KG1 (cell line): Measurements from ENCODE around the gene TXNDC2.
A peak's percentile ranks its signal among the peaks of the same experiment; 100 is the strongest.
"Not testable (repeated sequence)": the region's sequence is repeated elsewhere in the genome, so short reads cannot be mapped to it uniquely, and the experiment has no call there.

ENCODE experiments used
- DNase-seq: peaks from one replicate; lab custom pipeline; 2025; lab: John Stamatoyannopoulos, UW

Gene TXNDC2

DNA sequence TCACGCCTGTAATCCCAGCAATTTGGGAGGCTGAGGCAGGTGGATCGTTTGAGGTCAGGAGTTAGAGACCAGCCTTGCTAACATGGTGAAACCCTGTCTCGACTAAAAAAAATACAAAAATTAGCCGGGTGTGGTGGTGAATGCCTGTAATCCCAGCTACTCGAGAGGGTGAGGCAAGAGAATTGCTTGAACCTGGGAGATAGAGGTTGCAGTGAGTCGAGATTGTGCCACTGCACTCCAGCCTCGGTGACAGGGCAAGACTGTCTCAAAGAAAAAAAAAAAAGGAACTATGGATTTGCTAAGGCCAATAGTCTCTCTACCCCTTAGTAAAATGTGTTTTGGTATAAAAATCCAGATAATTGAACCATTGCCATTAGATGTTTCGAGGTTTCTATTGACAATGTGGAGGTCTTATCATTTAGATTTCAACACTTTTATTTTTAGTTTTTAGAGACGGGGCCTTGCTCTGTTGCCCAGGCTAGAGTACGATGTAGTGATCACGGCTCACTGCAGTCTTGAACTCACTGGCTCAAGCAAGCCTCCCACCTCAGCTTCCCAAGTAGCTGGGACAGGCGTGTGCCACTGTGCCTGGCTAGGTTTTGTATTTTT is 1.1 kb upstream of the TXNDC2 start:
- DNase-seq = no peak

DNA sequence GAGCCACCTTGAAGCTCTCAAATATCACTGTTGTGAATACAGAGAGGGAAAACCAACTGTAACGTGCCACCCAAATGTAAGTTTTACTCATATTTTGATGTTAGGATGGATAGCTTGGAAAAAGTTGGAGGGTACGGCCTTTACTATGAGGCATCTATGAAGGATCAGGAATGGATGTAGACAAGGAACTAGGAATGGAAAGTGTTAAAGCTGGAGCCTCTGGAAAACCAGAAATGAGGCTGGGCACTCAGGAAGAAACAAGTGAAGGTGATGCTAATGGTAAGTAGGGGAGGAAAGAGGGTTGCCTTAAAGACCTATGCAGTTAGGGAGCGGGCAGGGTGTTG is 204 bp downstream of the TXNDC2 start:
- no peak for DNase-seq

DNA sequence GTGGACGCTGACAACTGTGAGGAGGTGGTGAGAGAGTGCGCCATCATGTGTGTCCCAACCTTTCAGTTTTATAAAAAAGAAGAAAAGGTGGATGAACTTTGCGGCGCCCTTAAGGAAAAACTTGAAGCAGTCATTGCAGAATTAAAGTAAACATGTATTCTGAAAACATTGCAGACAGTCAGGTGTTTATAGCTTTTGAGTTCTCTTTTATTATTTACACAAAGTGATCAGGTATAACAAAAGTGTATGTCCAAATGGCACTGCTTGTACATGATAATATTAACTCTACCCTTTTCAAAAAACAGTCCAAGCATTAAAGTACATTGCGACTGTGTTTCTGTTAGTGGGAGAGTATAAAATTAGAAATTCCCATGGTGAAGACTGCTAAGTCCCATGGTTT is 2.2 kb downstream of the TXNDC2 start:
- DNase-seq = no peak

DNA sequence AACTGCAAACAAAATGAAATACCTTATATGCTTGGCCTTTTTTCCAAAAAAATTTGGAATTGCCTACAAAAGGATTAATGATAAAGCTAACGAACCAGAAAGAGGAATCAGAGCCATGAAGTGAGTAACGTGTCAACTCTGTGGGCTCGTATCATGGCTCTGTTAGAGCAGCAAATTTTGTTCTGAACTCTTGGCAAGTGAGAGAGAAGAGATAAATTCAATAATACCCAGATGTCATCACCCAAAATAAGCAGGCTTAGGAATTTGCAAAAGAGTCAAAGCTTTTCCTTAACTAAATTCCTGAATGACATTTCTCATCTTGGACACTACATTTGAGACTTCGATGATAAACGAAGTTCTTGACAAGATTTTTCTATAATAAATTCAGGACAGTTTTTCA is 4.4 kb downstream of the TXNDC2 start:
- no peak for DNase-seq

DNA sequence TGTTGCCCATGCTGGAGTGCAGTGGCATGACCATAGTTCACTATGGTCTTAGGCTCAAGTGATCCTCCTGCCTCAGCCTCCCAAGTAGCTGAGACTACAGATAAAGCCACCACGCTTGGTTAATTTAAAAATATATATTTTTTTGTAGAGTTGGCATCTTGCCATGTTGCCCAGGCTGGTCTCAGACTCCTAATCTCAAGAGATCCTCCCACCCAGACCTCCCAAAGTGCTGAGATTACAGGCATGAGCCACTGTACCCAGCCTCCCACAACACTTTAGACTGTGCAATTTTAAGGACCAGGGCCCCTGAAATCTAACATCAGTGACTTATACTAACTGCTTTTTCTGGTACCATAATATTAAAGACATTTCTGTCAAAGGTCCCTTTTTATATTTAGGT is 5.2 kb downstream of the TXNDC2 start:
- DNase-seq = no peak

DNA sequence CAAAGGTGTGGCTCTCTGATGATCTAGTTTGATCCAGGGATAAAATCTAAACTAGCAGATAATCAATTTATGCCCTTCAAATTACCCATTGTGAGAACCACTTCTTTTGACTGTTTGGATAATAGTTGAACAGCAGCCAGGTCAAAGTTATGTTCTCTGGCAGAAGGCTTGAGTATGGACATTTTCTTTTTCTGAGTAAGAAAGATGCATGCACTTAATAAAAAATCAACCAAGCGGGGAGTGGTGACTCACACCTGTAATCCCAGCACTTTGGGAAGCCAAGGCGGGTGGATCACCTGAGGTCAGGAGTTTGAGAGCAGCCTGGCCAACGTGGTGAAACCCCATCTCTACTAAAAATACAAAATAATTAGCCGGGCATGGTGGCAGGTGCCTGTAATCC is 5.7 kb downstream of the TXNDC2 start:
- DNase-seq = not testable (repeated sequence)

DNA sequence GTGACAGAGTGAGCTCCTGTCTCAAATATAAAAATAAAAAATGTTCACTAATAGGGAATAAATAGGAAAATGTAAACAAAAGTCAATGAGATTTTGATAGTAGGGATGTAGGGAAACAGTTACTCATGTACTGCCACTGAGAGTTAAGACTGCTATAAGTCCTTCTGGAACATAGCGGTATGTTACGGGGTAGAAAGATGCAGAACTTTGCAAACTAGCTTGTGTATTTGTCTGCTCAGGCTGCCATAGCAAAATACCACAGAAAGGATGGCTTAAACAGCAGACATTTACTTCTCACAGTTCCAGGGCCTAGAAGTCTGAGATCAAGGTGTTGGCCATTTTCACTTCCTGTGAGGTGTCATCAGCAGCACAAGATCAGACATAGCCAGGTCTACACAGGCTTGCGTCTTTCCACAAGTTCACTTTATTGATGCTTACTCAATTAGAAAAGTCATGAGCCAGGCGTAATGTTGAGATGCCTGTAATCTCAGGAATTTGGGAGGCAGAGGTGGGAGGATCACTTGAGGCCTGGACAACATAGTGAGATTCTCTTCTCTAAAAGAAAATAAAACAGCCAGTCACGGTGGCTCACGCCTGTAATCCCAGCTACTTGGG is 8.8 kb downstream of the TXNDC2 start:
- no peak for DNase-seq

DNA sequence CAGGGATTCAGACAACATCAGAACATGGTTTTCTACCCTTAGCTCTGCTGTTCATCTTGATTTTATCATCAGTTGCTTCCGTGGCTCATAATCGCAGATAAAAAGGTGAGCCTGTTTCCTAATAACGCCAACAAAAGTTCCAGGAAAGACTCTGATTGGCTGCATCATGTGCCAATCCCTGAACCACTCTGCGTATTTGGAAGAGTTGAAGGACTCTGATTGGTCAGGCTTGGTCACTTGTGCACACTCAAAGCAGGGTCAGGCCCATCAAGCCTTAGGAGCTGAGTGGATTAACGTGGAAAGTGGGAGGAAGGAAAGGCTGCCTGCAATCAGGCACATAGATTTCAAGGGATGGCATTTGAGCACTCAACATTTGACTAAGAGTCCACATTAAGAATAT is 11.4 kb downstream of the TXNDC2 start:
- no peak for DNase-seq

DNA sequence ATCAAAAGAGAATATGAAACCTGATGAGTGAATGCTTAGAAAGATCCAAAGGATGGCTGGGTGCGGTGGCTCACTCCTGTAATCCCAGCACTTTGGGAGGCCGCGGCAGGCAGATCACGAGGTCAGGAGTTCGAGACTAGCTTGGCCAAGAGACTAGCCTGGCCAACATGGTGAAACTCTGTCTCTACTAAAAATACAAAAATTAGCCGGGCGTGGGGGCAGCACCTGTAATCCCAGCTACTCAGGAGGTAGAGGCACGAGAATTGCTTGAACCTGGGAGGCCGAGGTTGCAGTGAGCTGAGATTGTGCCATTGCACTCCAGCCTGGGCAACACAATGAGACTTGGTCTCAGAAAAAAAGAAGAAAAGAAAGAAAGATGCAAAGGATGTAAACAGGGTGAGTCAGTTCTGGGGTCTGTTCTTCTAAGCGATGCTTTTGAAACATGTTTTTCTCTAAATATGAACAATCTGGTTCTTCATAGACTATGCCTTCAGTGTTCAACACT is 12.1 kb downstream of the TXNDC2 start:
- not testable (repeated sequence) for DNase-seq

DNA sequence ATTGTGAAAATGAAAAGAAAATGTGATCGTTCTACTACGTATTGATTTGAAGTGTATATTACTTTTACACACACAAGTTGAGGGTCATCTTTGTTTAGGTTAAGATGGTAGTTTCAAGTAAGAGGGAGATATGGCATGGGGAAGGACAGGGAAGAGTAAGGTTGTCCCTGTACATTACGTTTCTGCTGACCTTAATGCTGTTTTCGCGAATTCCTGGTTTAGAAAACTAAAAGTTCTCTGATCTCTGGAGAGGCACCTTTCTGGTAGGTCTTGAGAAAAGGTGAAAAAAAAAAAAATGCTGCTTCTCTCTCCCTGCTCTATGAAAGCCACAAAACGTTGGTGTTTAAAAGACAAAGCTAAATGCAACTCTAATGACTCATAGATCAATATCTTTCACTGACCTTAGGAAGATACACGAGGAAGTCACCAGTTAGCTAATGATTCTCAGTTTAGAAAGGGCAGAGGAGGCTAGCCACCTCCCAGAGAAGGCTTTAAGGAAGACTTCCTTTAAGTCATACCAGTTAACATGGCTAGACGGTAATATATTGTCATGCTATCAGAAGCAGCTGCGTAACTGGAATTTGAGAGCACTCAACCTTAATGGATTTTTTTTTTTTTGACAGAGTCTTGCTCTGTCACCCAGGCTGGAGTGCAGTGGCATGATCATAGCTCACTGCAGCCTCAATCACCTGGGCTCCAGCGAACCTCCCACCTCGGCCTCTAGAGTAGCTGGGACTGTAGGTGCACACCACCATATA is 13.2 kb downstream of the TXNDC2 start:
- DNase-seq = peak; percentile 19

DNA sequence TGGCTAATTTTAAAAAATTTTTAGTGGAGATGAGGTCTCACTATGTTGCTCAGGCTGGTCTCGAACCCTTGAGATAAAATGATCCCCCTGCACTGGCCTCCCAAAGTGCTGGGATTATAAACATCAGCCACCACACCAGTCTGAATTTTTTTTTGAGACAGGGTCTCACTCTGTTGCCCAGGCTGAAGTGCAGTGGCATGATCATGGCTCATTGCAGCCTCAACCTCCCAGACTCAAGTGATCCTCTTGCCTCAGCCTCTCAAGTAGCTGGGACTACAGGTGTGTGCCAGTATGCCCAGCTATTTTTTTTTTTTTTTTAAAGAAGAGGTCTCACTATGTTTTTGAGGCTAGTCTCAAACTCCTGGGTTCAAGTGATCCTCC is 13.8 kb downstream of the TXNDC2 start:
- DNase-seq = not testable (repeated sequence)

DNA sequence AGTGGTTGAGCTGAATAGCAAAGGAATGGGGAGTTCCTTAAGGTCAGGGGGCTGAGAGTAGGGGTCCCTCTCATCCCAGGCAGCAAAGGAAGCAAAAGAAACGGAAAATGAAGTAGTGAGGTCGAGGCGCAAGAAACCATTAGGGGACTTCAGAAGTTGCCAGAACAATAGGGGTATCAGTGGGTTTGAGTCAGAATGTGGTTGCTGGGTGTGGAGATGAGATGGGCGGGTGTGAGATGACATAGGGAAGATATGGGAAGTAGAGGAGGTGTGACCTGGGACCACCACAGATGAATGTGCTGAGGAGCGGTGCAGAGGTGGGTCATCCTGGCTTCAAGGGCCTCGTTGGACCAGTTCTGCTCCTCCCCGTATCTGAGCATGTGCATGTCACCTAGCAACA is 14.9 kb downstream of the TXNDC2 start:
- no peak for DNase-seq

DNA sequence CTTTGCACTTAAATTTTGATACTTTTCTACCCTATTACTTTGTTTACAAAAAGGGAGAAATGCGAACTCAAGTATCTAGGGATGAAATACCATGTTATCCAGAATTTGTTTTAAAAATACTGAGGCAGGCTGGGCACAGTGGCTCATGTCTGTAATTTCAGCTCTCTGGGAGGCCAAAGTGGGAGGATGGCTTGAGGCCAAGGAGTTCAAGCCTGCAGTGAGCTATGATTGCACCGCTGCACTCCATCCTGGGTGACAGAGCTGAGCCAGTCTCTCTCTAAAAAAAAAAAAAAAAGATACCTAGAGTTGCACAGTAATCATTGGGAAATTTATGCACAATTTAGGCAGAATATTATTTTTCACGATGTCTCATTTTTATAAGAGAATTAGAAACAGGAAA is 15.6 kb downstream of the TXNDC2 start:
- DNase-seq = no peak

DNA sequence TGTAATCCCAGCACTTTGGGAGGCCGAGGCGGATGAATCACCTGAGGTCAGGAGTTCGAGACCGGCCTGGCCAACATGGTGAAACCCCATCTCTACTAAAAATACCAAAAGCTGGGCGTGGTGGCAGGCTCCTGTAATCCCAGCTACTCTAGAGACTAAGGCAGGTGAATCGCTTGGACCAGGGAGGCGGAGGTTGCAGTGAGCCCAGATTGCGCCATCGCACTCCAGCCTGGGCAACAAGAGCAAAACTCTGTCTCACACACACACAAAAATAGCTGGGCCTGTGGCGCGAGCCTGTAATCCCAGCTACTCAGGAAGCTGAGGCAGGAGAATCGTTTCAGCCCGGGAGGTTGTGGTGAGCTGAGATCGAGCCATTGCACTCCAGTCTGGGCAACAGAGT is 16.5 kb downstream of the TXNDC2 start:
- DNase-seq = not testable (repeated sequence)

DNA sequence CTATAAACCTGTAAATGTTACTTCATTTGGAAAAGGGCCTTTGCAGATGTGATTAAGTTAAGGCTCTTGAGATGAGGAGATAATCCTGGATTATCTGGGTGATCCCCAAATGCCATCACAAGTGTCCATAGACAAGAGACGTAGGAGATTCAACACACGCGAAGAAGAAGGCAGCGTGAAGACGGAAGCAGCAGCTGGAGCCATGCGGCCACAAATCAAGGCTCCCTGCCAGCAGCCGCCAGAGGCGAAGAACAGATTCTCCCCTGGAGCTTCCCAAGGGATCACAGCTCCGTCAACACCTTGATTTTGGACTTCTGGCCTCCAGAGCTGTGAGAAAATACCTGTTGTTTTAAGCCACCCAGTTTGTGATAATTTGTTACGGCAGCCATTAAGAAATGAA is 17.1 kb downstream of the TXNDC2 start:
- DNase-seq = no peak

DNA sequence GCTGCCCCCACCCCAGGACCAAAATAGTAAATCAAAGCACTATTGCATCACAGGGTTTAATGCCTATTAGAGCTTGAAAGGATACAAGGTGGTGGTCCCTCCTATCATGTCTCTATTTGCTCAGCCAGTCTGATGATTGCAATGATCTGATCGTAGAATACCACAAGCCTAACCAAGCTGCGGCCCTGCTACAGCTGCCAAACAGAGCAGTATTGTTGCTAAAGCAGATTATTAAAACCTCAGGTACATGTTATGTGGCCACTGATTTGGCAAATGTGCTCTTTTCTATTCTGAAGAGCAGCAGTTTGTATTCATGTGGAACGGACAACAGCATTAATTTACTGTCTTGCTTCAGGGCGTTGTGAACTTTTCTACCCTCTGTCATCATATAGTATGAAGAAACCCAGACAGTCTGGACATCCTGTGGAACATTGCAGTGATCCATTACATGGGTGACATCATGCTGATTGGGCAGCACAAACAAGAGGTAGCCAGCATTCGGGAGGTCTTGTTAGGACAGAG is 19.7 kb downstream of the TXNDC2 start:
- DNase-seq = no peak

DNA sequence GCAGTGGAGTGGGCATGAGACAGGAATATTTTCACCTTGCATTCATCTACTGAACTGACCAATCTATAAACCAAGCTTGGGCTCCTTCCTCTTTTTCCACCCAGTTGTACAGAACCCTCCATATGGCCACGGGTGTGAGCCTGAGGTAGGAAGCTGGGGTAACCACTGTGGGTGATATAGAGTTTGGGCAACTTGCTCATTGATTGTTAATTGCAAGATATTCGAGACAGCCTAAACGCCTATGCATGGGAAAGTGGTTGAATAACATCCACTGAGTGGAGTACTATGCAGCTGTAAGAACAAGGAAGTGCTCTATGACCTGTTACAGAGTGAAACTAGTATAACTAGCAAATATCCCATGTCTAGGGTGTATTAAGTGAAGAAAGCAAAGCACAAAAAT is 20.7 kb downstream of the TXNDC2 start:
- no peak for DNase-seq

DNA sequence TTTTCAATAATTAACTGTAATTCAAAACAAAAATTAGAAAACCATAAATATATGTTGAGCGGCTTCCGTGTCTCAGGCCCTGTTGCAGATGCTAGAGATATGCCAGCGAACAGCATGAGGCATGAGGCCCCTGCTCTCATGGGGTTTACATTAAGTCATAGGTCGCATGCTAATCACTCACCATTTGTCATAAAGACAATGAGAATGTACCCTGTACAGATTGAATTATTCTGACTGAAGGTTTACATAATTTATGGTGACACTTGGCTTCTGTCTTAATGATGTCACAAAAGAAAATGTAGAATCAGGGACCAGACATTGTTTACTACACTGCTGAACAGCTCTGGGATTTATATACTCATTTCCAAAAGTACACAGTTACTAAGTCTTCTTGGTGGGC is 22.1 kb downstream of the TXNDC2 start:
- no peak for DNase-seq

DNA sequence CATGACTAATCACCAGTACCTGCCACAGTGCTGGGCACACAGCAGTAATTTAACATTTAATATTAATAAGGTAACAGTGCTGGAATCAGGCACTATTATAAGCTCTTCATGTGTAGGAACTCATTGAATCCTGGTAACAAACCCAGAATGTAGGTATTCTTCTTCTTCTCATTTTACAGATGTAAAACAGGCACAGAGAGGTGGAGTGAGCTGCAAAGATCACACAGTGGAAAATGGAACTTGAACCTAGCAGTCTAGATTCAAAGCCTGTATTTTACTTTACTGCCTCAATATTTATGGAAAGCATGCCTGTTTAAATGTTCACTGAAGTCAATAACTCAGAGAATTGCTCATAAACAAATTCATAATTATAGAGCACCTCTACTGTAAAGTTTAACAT is 24.3 kb downstream of the TXNDC2 start:
- DNase-seq = no peak

DNA sequence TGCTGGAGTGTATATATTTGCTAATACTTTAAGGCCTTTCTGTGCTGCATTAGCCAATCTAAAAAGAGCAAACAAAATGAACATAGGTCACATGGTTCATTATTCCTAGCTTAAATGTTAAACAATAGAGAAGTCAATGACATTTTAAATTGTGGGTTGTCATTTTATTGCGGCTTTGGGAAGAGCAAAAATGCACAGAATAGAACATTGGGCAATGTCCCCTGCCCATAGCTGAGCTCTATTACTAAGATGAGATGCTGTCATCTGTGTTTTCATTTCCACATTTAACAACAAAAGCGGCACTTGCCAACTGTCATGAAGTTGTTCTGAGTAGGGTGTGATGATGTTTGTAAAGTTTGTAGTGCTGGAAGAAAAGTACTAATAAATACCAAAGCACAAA is 24.9 kb downstream of the TXNDC2 start:
- no peak for DNase-seq

DNA sequence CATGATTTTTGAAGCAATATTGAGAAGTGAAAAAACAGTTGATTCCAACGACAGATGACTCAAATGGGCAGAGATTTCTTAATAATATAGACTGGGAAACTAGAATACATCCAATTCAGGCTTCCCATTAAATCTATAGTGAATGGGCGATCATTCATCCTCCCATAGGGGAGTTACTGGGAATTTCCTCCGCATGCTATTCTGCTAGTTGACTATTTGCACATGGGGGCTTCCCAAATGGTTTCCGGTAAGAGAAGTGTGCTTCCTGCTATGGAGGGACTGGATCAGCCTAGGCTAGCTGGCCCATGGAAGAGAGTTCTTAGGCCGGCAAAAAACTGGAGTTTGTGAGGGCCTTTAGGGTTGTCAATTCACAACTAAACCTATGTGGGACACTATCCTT is 25.5 kb downstream of the TXNDC2 start:
- no peak for DNase-seq

DNA sequence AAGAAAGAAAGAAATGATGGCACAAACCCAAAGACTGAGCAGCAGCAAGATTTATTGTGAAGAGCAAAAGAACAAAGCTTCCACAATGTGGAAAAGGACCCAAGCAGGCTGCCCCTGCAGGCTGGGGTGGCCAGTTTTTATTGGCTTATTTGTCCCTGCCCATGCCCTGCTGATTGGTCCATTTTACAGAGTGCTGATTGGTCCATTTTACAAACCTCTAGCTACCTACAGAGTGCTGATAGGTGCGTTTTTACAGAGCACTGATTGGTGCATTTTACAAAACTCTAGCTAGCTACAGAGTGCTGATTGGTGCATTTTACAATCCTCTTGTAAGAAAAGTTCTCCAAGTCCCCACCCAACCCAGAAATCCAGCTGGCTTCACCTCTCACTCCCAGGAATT is 26.5 kb downstream of the TXNDC2 start:
- DNase-seq = not testable (repeated sequence)

DNA sequence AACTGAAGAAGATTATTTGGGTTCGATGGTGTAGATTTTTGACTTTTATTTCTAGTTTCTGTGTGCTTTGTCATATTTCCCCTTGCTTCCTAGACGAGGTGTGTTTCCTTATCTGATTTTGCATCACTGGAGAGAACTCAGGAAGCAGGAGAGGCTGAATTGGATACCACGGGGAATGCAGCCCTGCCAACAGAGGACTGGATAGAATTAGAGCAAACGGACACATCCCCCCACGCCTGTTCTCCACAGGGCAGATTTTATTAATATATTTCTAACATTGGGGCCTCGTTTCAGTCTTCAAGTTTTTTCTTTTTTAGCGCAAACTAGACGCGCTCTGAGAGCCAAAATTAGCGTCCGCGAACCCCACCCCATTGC is 27.4 kb downstream of the TXNDC2 start:
- no peak for DNase-seq
